ENCODE results near the gene MSANTD1.

MSANTD1 gene

DNA sequence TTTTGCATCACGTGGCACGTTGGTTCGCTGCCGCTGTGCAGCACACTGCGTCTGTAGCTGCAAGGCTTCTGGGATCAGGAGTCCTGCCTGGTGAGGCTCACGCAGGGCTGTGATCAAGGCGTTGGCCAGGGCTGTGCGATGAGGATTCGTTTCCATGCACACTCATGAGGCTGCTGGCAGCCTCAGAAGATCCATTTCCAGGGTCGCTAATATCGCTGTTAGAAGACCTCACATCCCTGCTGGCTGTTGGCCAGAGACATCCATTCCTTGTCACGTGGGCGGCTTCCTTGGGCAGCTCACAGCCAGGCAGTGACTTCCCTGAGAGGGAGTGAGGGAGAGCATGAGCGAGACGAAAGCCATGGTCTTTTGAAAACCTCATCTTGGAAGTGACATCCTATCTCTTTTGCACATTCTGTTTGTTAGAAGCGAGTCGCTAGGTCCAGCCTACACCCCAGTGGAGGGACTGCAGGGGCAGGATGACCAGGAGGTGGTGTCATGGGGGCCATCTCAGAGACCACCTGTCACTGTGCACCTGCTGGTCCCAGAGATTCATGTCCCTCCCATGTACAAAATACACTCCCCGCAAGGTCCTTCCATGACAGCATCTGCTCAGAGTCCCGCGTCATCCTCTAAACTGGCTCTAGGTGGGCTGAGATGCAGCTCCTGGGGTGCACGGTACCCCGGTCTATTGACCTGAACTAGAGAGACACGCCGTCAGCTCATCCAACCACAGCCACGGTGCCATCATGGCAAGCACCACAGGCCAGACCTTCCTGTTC lies 56.1 kb downstream of the MSANTD1 start:
- no peak for ATAC-seq

DNA sequence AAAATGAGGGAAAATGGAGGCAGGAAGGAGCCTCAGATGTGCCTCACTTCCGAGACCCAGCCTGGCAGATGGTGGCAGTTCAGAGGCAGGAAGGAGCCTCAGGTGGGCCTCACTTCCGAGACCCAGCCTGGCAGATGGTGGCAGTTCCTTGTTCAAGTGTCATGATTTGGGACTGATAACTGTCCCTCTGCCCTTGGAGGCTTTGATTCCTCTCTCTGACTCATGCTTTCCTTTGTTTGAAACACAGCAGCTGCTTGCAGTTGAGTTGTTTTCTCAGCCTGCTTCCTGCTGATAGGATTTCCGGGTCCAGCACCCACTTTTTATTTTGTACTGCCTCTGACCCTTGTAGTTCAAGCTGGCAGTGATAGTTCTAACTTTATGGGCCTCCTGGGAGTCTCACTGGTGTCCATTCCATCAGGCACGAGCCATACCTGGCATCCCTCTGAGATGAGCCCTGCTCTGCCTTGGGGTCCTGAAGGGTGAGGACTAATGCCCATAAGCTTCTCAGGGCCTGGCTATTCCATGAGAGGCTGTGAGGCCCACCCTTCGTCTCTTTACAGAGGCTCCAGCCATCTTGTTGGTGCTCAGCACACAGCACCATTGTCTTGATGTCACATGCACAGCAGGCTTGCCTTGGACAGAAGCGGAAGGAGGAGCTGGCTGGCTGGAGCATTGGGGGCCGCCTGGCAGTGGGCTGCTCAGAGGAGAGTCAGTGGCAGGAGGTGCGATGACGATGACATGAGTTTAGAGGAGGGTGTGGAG lies 56.8 kb downstream of the MSANTD1 start:
- ATAC-seq, result no peak

Data from activated CD4-positive, CD25-positive, alpha-beta regulatory T cell treated with anti-CD3 and anti-CD28 coated beads, Interleukin-2, amount 50 U/mL, for 24 hours (primary cell).